Heart left ventricle (tissue), 16 donors: ENCODE data around the gene OXTR. TPM values are rescaled to one million over a fixed set of nuclear protein-coding genes. Genes with fewer than 3 reads are reported as not detected.
A peak's percentile ranks its signal among the peaks of the same experiment; 100 is the strongest.

Experiments
- ATAC-seq, 4 donors: fragments of 200-7000 bp; cut with Tn5 transposase; one replicate each; pipeline ENCODE4 v1.9.1; 2020 to 2022; ENCODE audit warnings: moderate library complexity in 4 of 4, mild to moderate bottlenecking in 3 of 4, moderate number of reproducible peaks in 1 of 4
- DNase-seq, 5 donors: peaks; one replicate each; pipeline ENCODE4 v3.0.0-alpha.2; 2020
- H3K27ac ChIP-seq, 12 donors: fragments of 200-600 bp; sonication (generic) in 4 of 12; one replicate each; pipeline versions ENCODE4 v1.5.0 to v1.8.0; 2016 to 2022; ENCODE audit warnings: mild to moderate bottlenecking in 2 of 12
- H3K27me3 ChIP-seq, 9 donors: fragments of 200-600 bp; sonication (generic) in 2 of 9; one replicate each; pipeline versions ENCODE4 v1.5.1 to v1.8.0; 2016 to 2022; ENCODE audit warnings: mild to moderate bottlenecking in 3 of 9
- H3K36me3 ChIP-seq, 9 donors: fragments of 200-600 bp; sonication (generic) in 2 of 9; one replicate each; pipeline versions ENCODE4 v1.5.0 to v1.8.0; 2018 to 2022; ENCODE audit warnings: mild to moderate bottlenecking in 2 of 9
- H3K4me1 ChIP-seq, 12 donors: fragments of 200-600 bp; sonication (generic) in 4 of 12; one replicate each; pipeline versions ENCODE4 v1.5.0 to v1.8.0; 2016 to 2022; ENCODE audit warnings: mild to moderate bottlenecking in 3 of 12
- H3K4me3 ChIP-seq, 12 donors: fragments of 200-600 bp; sonication (generic) in 4 of 12; one replicate each; pipeline versions ENCODE4 v1.5.0 to v1.8.0; 2017 to 2022; ENCODE audit warnings: mild to moderate bottlenecking in 9 of 12, moderate library complexity in 4 of 12
- H3K9me3 ChIP-seq, 12 donors: fragments of 200-600 bp; sonication (generic) in 4 of 12; one replicate each; pipeline versions ENCODE4 v1.5.0 to v1.8.0; 2016 to 2022; ENCODE audit warnings: mild to moderate bottlenecking in 1 of 12
- POLR2A ChIP-seq, 2 donors: fragments of 450-650 bp; IDR thresholded peaks; one replicate each; pipeline ENCODE4 v1.6.1; 2017; ENCODE audit warnings: antibody characterized with exemption in 2 of 2, mild to moderate bottlenecking in 2 of 2, moderate library complexity in 2 of 2
- WGBS, 4 donors: extraction: QIAGEN DNeasy Blood & Tissue Kit in 2 of 4; methylation state at CpG; one replicate each; pipeline versions ENCODE4 v1.1.5 to v1.1.7; 2013 to 2018; 5-methylcytosine and 5-hydroxymethylcytosine counted together
- intact Hi-C, 10 donors: fragments of 100-400 bp; cut with DNase I; formaldehyde crosslinking; loops; one replicate each; pipeline versions ENCODE4 v1.11.1 to v1.14.2; 2022
- polyA plus RNA-seq, 2 donors: library from polyadenylated mRNA; stranded (reverse); fragments of 200-250 nt; gene quantifications; one replicate each; pipeline ENCODE4 v1.2.3, GENCODE V29; 2013
- total RNA-seq, 9 donors: library from RNA; depleted of rRNA in 2 of 9; stranded (reverse); fragments of >200 nt in 2 of 9; fragmentation: NEBNext Ultra II Directional in 3 of 9; extraction: Animal tissue kit (Norgen Biotek cat#: 25700) in 3 of 9; gene quantifications; one replicate each; pipeline versions ENCODE4 v1.1.0 to v1.2.4, GENCODE V29; 2016 to 2023
- TF ChIP-seq, protein P1 (sequence below), 12 donors: fragments of 200-600 bp; sonication (generic) in 4 of 12; IDR thresholded peaks; one replicate each; pipeline versions ENCODE4 v1.5.0 to v1.8.0; 2018 to 2022; ENCODE audit warnings: antibody characterized with exemption in 12 of 12, mild to moderate bottlenecking in 5 of 12
- donor health status: ischemic (EF 13 %, LVEDD 7.1; RV severe dilation, severe dysfunction).
- donor health status: healthy with polysubstance abuse.
- donor health status: DM: no; HTN: yes; CAD: no.
- donor health status: DM: no; HTN: no; CAD: no.
- donor health status: ischemic (EF 25% LVEDD 6.9; RV normal size, moderate dysfunction).
- donor health status: ischemic (EF 25% LVEDD 5.7; RV mildly dilated, moderate dysfunction).
- donor health status: healthy.
- donor health status: DM: yes; HTN: yes; CAD: no.
- donor health status: ischemic (EF 35%, LVEDD 5.7; RV mildly dilated, moderate dysfunction).
- donor health status: nonischemic (EF 11% LVEDD 7.7; RV severe dilation, severe dysfunction).
- donor health status: DM: yes; HTN: yes; CAD: no.
- donor health status: PGD.
- donor health status: ischemic (EF 29% LVEDD 5.4; RV normal size, mild dysfunction).
- donor health status: nonischemic (EF 23%, LVEDD 6.1; RV moderate dilation, normal function).

The OXTR gene
- total and polyA plus RNA-seq, 11 donors = 0.11 to 0.54 (median 0.23) TPM; not detected in 3

- WGBS, 4 donors = 52 to 84% (median 72%) methylated on average over 6 of the region's 6 CpGs
- Histone ChIP-seq H3K27me3 (no peaks in the 10 kb centered on the region), H3K36me3 (peaks cover 0 to 5% (median 0%) of the 10 kb centered on the region in 9 donors), H3K4me1 (peaks cover 0 to 23% (median 15%) of the 10 kb centered on the region in 12 donors), H3K27ac (no peak overlapping the region), H3K9me3 (no peaks in the 10 kb centered on the region), H3K4me3 (no peak overlapping the region)
- DNase-seq (no peak), ATAC-seq (no peak)
- TF ChIP-seq, protein P1, sequence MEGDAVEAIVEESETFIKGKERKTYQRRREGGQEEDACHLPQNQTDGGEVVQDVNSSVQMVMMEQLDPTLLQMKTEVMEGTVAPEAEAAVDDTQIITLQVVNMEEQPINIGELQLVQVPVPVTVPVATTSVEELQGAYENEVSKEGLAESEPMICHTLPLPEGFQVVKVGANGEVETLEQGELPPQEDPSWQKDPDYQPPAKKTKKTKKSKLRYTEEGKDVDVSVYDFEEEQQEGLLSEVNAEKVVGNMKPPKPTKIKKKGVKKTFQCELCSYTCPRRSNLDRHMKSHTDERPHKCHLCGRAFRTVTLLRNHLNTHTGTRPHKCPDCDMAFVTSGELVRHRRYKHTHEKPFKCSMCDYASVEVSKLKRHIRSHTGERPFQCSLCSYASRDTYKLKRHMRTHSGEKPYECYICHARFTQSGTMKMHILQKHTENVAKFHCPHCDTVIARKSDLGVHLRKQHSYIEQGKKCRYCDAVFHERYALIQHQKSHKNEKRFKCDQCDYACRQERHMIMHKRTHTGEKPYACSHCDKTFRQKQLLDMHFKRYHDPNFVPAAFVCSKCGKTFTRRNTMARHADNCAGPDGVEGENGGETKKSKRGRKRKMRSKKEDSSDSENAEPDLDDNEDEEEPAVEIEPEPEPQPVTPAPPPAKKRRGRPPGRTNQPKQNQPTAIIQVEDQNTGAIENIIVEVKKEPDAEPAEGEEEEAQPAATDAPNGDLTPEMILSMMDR (IDR thresholded peaks at IDR 0.05) = no peak
- TF ChIP-seq POLR2A (IDR thresholded peaks at IDR 0.05) = no peak
- intact Hi-C loops = loop anchor here in 1 of 10 donors (5.0 kb wide), 1 partner anchor 81 kb away; no protein-coding TSS in a partner anchor
Observed at GRCh38 chr3:8743021-8743601, 26.3 kb downstream of the OXTR start.

- peaks cover 0 to 5% (median 0%) of the 10 kb centered on the region in 9 donors for H3K36me3 ChIP-seq
- DNase-seq (peak in 4 of 5 donors; percentile 39 to 53 (median 48)), ATAC-seq (peak; percentile 73 to 86 (median 84))
- WGBS, 4 donors = 5 to 10% (median 7%) methylated on average over 10 to 13 of the region's 13 CpGs
- intact Hi-C loops = loop anchor here in 1 of 10 donors (5.0 kb wide), 1 partner anchor 79 kb away; no protein-coding TSS in a partner anchor
- peaks cover 0 to 23% (median 15%) of the 10 kb centered on the region in 12 donors for H3K4me1 ChIP-seq
- no peaks in the 10 kb centered on the region for H3K27me3 ChIP-seq
- H3K4me3 ChIP-seq = peak overlapping the region in 2 of 12 donors; percentile 15 to 28
- peak overlapping the region in 7 of 12 donors; percentile 21 to 74 (median 42) for H3K27ac ChIP-seq
- H3K9me3 ChIP-seq = no peaks in the 10 kb centered on the region
- TF ChIP-seq POLR2A (IDR thresholded peaks at IDR 0.05) = no peak
- TF ChIP-seq, protein P1 (IDR thresholded peaks at IDR 0.05) = no peak
Observed at GRCh38 chr3:8741581-8742261, 27.7 kb downstream of the OXTR start.

DNA sequence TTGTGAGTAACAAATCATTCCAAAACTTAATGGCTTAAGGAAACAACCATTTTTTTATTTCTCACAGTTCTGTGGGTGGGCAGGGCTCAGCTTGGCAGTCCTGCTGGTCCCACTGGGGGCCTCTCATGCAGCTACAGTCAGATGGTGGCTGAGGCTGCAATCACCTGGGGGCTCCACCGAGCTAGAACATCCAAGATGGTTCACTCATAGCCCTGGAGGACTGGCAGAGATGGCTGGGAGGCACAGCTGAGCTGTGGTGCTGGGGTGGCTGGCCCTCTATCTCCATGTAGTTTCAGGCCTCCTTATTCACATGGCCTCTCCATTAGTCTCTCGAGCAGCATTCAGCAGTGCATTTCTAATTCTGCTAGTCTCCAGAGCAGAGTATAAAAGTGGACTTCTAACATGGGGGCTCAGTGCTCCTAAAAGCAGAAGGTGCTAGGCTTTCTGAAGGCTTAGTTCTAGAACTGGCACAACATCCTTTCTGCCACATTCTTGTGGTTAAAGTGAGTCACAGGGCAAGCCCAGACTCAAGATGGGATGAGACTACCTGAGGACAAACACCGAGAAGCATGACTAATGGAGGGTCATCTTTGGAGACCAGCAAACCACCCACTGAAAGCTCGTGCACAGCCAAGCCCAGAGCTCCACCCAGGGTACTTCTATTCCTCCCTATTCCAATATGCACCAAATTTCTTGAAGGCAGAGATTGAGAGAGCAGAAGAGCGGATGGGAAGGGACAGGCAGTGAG, 29.5 kb downstream of the OXTR start:
- H3K27me3 ChIP-seq = no peaks in the 10 kb centered on the region
- peaks cover 0 to 27% (median 15%) of the 10 kb centered on the region in 12 donors for H3K4me1 ChIP-seq
- intact Hi-C loops = loop anchor here in 2 of 10 donors (5.0 to 10.0 kb wide), 2 partner anchors 75 to 78 kb away; no protein-coding TSS in a partner anchor
- peak overlapping the region in 1 of 12 donors; percentile 13 for H3K27ac ChIP-seq
- DNase-seq (no peak), ATAC-seq (no peak)
- TF ChIP-seq, protein P1 (IDR thresholded peaks at IDR 0.05) = no peak
- no peak for TF ChIP-seq POLR2A (IDR thresholded peaks at IDR 0.05)
- no peaks in the 10 kb centered on the region for H3K36me3 ChIP-seq
- WGBS, 4 donors = 82 to 93% (median 88%) methylated on average over 5 of the region's 5 CpGs
- no peaks in the 10 kb centered on the region for H3K9me3 ChIP-seq
- H3K4me3 ChIP-seq = no peak overlapping the region
